Skeletal muscle cell (primary cell): ENCODE measurements around the gene LAMTOR2.

Source experiments
- DNase-seq: peaks from one replicate; pipeline ENCODE4 v3.0.0-alpha.2; 2010; ENCODE audit warnings: low read depth
- H3K4me3 ChIP-seq: 2 replicates; pipeline ENCODE4 v1.5.1; 2011; ENCODE audit warnings: low read depth, mild to moderate bottlenecking, control low read depth, low read length, moderate library complexity

The LAMTOR2 gene

DNA sequence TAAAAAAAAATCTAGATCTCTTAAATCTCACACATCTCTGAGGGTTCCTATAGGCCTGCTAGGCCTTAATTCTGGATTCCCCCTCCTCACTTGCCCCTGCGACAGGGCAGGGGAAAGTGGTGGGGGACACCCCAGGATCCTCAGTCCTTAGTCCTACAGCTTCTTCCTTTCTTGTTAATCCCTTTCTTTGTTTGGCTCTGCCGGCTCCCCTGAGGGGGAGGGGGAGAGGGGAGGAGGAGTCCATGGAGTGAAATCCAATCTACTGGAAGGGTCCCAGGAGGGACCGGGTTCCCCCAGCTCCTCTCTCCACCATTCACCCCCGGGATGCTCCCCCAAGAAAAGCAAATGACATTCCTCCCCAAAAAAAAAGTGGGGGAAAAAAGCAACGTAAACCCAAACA lies 19.2 kb downstream of the LAMTOR2 start:
- H3K4me3 ChIP-seq = no peak overlapping the region
- no peak for DNase-seq

DNA sequence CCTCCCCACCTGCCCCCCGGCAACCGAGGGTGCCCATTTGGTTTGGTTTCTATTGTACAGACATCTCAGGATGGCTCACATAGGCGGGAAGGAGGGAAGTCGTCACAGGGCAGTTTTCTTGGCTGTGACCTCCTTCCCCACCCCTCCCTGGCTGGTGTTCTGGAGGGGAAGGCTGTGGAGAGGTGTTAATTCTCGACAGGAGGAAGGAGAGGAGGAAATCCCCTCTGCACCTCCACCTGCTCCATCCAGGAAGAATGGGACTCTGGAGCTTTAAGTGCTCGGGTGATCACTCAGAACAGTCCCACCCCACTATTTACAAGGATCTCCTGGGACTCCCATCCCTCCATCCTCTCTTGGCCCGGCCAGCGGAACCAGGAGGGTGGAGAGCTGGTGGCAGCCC lies 20.1 kb downstream of the LAMTOR2 start:
- H3K4me3 ChIP-seq = no peak overlapping the region
- DNase-seq = no peak

DNA sequence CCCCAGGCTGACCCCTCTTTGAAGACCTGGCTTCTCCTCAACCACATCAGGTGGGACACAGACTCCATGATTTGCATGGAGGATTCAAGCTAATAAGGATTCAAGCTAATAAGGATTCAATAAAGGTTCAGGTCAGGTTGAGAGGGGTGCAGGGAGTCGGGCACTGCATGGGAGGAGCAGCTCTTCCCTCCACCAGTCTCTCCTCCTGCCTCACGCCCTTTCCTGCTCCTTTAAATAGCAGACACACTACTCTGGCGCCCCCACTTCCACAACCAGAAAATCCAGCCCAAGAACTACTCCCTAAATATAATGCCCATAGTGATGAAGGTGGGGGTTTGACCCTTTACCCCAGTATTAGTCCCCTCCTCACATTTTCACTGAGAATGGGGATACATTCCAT lies 20.6 kb downstream of the LAMTOR2 start:
- no peak for DNase-seq

DNA sequence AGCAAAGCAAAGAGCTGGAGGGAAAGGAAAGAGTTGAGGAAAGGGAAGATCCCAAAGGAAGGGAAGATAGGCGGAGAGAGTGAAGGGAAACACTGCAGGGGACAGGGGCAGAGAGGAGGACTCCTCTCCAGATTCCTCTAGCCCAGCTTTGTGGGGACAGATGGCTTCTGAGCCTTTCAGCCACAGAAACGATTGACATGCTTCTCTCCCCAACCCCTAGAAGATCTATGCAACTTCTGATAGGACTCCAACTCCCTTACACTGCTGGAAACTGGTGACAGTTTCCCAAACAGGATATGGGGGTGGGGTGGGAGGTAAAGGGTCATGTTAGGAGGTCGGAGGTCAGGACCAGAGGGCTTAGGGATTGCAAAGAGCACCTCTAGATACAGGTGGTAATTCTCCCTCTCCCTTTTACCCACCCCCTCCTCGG lies 21.2 kb downstream of the LAMTOR2 start:
- no peak for DNase-seq
- H3K4me3 ChIP-seq = no peak overlapping the region

More for the DNA sequence above, 20.6 kb downstream of the LAMTOR2 start:
- no peak overlapping the region for H3K4me3 ChIP-seq

DNA sequence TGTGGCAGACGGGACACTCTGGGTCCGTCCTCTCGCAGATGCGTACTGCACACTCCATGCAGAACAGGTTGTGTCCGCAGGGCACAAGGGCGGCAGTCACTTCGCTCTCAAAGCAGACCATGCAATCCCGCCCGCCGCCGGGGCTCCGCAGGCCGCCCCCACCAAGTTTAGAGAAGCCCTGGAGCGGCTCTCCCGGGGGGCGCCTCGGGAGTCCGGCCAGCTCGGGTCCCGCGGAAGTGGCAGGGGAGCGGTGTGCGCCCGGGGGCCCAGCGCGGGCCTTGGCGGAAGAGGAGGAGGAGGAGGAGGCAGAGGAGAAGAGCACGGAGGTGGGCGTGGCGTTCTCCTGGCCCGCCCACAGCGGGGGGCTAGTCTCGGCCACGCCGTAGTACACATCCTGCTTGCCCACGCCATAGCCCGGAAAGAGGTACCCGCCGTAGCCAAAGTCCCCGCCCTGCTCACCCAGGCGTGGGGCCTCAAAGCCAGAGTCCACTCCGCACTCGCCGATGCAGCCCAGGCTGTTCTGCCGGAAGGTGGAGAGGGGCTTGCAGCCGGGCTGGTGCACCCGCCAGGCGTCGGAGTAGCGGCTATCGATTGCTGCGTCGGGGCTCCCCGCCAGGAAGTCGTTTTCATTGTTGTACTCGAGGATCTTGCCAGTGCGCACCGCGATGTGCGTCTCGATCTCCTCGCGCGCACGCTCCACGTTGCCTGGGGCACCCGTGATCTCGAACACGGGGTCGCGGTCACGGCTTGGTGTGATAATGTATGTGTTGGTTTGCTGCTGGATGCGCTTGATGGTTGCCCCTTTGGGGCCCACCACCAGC lies 22.2 kb downstream of the LAMTOR2 start:
- DNase-seq = no peak
- peak overlapping the region; percentile 20 for H3K4me3 ChIP-seq

DNA sequence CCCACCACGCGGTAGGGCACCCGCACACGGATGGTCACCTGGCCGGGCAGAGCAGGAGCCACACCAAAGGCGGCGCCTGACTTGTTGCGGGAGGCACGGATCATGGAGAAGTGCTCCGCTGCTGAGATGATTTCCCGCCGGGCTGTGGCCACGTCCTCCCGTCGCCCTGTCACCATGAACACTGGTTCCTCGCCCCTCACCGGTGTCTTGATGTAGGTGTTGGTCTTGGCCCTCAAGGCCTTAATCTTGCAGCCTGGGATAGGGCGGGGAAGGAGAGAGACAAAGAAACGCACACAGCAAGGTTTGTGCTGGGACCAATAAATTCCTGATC lies 22.8 kb downstream of the LAMTOR2 start:
- H3K4me3 ChIP-seq = no peak overlapping the region

DNA sequence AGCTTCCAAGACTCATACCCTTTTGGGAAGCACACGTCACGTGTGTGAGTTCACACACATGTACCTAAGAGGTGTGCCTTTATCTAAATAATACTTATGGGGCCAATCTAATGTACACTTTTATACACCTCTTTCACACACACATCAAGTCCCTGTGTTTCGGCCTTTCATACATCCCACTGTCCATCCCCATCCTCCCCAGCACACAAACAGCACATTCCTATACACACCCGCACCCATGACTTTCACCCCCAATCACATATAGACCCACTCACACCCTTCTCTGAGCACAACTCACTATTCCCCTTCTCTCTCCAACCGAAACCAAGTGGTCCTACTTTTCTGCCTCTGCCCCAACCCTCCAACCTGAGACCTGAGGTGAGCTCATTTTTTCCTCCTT lies 24.1 kb downstream of the LAMTOR2 start:
- H3K4me3 ChIP-seq = no peak overlapping the region
- no peak for DNase-seq

More for the DNA sequence above, 22.8 kb downstream of the LAMTOR2 start:
- no peak for DNase-seq

DNA sequence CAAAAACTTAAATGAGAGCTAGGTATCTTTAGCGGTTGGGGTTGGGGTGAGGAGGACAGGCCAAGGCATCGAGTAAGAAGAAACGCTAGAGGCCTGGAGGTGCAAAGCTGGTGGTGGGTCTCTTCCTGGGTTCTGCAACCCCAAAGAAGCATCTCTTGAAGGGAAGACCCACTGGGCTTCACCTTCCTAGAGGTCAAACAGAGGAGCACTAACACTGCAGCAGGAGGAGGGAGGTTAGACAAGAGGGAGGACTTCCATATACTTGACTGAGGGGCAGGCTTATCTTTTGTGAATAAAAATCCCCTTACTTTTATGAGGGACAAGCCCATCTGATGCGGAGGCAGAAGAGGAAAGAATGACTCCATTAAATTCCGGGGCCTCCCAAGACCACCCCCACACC lies 25.2 kb downstream of the LAMTOR2 start:
- no peak for DNase-seq
- H3K4me3 ChIP-seq = peak overlapping the region; percentile 85

DNA sequence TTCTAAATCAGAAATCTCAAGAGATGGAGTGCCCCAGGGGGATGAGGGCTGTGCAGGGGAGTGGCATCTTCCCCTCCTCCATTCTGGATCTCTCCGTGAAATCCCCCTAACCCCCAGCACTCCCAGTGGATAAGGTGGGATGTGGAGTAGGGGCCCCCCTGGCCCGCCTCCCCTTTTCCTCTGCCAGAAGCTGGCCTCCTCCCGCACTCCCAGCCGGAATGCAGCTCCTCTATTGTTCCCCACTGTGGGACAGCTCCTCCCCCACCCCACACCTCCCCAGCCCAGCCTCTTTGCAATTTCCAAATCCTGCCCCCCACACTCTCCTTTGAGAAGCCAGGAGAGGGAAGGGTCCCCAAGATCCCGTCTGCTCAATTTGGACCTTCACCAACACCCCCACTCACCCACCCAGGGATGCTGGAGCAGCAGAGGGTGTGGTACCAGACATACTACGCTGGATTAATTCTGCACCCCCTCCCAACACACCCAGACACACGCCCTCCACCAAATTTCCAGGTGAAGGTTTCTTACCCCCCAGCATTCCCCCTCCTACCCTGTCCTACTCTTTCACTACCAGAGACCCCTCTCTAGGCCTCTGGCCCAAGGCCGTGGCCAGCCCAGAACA lies 25.8 kb downstream of the LAMTOR2 start:
- DNase-seq = no peak
- H3K4me3 ChIP-seq = peak overlapping the region; percentile 85

DNA sequence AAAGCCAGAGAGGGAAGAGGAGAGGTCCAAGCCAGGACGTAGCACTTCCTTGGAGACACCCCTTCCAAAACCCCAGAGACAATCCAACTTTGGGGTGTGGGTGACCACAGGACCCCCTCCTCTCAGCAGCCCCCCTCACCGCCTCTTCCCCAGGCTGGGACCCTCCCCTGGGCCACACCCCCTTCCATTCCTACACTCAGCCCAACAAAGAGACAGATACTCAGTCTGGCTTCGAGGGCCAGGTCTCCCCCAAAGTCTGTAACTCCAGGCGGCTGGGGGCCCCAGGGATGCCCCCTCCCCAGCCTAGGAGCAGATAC lies 26.2 kb downstream of the LAMTOR2 start:
- H3K4me3 ChIP-seq = peak overlapping the region; percentile 85

DNA sequence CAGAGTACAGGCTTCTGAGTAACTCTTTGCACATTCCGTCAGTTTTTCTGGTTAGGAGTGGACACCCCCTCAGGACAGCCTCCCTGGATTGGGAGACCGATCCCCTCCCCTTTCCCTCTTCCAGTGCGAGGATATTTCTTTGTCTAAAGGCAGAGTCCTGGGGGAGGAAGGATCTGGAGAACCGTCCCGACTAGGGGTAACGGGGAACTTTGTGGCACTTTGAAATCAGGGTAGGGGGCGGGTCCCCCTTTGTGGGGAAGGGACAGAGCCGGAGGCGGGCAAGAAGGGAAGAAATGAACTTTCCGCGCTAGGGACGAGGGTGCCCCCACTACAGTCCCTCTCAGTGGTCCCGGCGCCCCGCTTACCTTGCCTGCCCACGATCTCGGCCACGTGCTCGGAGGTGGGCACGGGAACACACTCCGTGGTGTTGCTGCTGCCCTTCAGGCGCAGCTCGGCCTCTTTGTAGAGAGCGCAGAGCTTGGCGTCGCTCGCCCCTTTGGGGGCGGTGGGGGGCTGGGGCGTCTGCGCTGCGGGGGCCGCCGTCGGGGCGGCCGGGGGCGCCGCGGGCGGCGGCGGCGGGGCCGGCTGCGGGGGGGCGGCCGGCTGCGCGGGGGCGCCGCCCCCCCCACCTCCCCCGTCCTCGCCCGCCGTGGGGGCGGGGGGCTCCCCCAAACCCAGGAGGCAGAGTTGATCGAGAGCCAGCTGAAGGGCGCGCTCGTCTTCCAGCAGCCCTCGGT lies 26.8 kb downstream of the LAMTOR2 start:
- peak overlapping the region; percentile 85 for H3K4me3 ChIP-seq
- DNase-seq = no peak

More for the DNA sequence above, 26.2 kb downstream of the LAMTOR2 start:
- DNase-seq = no peak

DNA sequence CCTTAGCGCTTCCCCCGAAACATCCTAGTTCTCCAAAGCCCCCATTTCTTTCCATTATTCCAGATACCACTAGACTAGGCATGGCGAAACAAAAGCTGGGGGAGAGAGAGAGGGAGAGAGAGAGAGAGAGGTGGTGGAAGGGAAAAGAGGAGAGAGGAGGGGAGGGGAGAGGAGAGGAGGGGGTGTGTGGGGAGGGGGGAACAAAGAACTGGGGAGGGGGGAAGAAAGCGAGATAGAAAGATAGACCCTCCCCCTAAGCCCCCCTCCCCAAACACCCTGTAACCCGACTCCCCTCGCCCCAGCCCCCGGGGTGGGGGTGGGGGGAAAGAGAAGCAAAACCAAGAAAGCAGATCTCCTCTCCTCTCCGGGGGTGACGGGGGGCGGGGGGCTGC lies 27.3 kb downstream of the LAMTOR2 start:
- DNase-seq = no peak

DNA sequence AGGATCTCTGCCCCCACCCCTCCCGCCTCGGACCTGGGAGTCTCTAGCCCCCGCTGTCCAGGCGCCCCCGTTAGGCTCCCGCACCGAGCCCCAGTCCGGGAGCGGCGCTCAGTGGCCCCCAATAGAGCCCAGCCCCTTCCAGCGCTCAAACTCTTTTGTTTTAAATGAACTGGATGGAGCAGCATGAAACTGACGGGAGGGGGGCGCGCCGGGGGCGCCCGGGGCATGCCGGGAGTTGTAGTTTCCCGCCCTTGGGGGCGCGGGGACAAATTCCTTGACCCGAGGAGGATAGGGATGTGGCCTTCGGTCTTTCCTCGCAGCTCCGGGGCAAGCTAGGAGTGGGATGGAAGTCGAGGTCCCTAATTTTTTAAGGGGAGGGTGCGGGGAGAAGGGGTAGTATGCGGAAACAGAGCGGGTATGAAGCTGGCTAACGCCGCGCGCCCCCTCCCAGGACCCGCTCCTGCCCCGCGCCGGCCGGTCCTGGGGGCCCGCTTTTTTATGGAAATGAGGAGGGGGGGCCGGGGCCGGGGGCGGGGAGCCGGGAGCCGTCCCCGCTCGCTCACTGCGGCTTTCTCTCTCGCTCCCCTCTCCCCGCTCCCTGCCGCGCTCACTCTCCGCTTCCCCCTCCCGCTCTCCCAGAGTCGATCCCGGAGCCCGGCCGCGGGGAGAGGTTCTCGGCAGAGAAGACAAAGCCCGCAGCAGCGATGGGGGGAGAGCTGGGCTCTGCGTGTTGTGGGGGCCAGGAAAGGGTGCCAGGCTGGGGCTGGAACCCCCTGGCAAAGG lies 27.9 kb downstream of the LAMTOR2 start, which contains the start of gene MEX3A:
MEX3A (minus strand) TSS at position 157 of the 783 bp plus-strand sequence. CDS start 467 bp downstream, outside the sequence.
- H3K4me3 ChIP-seq = peak within 1 kb of the TSS; percentile 85
- no peak for DNase-seq

More for the DNA sequence above, 27.3 kb downstream of the LAMTOR2 start:
- peak overlapping the region; percentile 85 for H3K4me3 ChIP-seq

DNA sequence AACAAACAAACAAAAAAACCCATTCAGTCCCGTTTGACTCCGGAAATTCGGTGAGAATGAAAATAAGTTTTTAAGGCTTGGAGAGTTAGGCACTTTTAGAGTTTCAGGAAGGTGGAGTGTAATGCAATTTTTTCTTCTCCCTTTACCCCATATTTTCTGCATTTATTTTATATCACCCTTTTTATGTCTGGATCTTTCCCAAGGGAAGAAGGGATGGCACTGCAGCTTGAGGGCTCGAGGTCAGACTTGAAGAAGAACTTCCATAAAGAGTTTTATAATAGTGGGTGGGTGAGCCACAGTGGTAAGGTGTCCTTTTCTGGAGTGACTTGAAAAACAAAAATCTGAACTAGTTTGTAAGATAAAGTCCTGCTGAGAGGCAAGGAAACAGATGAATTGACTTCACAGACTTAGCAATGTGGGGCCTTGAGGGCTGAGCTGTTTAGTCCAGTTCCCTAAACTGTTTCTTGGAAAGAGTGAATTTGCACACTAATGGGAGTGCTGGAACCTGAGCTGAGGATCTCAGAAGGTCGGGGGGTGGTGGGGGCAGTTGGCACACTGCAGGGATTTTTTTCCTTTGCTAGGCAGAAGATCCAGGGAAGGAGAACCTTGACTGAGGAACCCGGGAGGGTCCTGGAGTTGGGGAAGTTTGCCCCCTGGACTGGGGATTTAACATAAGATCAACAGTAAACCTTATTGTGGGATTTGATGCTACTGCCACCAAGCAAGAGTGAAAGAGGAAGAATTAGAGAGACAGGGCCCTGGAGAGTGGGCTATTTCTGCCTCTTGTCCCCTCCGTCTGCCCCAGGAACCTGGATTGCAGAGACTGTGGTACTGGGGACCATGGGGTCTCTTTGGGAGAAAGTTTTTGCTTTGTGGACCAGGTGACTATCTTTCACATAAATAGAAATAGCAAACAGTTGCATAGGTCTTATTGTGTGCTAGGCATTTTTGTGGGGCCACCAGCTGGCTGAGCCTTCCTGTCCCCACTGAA lies 29.5 kb downstream of the LAMTOR2 start:
- H3K4me3 ChIP-seq = peak overlapping the region; percentile 85
- DNase-seq = no peak

DNA sequence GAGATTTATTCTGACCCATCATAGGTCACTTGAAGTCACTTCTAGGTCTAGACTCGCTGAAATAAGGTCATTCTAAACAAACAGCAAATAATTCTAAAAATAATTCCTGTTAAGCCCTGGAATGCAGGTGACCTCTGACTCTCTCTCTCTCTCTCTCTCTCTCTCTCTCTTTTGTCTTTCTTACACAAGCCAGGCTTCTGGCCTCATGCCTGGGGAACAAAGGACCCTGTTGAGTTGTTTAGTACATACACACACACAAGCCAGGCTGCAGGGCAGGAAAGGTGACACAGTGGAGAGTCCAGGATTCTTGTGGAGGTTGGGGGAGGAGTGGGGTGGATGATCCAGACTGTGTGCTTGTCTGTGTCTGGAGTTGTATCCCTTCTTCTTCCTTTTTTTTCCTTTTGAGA lies 31.7 kb downstream of the LAMTOR2 start:
- H3K4me3 ChIP-seq = no peak overlapping the region
- DNase-seq = peak; percentile 62

DNA sequence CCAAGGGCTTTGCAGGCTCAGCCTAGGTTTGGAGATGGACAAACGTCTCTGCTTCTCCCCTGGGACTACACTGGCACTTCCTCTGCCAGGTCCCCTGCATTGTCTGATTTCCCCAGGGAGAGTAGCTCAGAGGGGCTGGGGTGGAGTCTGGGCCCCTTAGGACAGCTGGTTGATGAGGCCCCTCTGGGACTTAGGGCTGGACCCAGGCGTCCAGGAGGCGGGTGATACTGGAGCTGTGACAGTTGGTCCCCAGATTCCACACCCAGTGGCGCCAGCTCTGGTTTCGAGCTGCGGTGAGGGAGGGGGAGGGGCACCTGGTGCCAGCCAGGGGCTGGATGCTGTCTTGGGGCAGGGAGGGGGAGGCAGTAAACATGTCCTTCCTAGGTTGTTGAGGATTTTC lies 35.1 kb downstream of the LAMTOR2 start:
- DNase-seq = no peak
- H3K4me3 ChIP-seq = no peak overlapping the region

DNA sequence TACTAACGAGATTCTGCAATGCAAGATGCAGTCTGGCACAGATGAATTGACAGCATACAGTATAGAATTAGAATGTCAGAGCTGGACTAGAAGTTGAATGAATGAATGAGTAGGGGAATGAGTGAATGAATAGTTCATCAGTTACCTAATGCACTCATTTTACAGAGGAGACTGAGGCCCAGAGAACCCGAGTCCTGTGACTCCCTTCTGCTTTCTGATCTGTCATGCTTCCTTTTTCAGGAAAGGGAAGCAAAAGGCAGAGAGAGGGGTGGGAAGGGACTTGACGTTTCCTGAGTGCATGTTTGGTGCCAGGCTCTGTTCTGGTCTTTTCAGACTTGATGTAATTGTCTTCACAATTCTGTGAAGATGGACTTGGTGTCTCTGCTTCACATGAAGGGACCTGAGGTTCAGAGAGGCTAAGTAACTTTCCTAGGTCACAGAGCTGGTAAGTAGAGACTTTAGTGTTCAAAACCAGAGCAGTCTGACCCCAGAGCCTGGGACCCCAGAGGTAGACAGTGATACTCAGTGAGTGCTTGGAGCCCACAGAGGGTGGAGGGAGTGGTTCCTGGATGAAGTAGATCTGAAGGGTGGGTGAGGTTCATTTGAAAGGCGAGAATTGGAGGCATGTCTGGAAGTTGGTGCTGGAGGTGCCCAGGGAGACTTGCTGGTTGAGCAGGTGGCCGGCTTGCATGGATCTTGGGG lies 35.7 kb downstream of the LAMTOR2 start:
- H3K4me3 ChIP-seq = no peak overlapping the region
- no peak for DNase-seq

DNA sequence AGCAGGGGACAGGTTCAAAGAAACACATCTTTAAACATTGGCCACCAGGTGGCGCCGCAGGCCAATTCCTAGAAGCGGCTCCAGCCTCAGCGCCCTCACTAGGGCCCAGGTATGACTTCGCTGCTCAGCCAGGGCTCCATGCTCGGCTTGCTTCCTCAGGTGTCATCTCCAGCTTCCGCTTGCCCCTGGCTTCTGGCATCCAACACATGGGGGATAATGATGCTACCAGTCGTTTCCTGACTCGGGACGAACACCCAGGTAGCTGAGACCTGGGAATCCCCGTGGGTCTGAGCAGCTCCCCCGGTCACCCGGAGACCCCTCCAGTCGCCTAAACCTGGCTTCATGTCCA lies 36.2 kb downstream of the LAMTOR2 start:
- H3K4me3 ChIP-seq = no peak overlapping the region
- no peak for DNase-seq
